GM18873 (cell line): ENCODE results near the gene ZFP57.

Experiments
- ATAC-seq: cut with Tn5 transposase; IDR thresholded peaks from one replicate; pipeline ENCODE4 v1.9.1; 2021; ENCODE audit warnings: mild to moderate bottlenecking, moderate library complexity, moderate number of reproducible peaks; ENCODE audit not compliant: unreplicated experiment, low FRiP score

Gene ZFP57

DNA sequence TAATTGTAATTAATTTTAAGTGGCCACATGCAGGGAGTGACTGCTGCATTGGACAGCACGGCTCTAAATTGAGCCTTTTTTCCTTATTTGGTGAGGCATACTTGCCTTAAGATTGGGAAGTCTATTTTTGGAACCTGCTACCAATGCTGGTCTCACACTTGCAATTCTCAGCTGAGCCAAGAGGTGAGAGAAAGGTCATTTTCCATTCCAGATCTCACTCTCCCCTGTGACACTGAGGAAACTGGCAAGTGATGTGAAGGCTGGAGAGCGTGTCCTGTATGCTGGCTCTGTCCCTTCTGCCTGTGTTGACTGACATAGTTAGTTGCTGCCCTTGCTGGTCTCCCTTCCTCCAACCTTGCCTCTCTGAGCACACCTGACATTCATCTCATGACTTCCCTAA is 24.8 kb downstream of the ZFP57 start:
- ATAC-seq: no peak

DNA sequence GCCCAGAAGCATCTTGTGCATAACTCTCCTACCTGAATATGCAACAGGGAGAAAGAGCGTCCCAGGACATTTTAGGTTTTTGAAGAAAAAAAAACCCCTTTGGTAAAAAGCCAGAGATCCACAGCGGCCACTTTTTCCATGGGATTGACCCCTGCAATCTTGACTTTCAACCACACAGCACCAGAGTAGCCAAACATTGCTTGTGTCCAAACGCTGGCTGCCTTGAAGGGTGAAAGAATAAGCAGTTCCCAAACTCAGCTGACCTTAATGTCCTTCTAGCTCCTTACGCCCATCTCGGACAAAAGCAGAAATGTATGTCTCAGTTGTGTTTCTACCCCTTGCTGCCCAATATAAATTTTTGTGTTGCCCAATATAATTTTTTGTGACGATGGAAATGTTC is 25.3 kb downstream of the ZFP57 start:
- ATAC-seq: no peak

DNA sequence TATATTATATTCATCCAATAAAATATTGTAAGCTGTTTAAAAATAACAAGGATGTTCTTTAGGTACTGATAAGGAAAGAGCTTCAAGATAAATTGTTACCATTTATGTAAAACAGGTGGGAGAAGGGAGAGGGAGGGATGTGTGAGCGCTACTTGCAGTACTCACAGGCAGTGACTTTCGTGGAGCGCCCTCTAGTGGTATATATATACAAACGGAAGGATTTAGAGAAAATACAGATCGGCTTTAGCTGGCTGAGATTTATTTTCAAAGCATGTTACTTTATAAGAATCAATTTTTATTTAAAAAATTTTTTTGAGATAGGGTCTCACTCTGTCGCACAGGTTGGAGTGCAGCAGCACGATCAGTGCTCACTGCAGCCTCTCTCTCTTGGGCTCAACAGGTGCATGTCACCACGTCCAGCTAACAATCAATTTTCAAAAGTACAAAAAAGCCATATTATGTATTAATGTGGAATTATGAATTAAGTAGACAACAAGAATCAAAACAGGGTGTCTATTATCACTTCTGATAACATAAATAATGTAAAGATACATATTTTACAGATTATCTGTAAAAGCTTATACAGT is 27.4 kb downstream of the ZFP57 start:
- ATAC-seq: no peak

DNA sequence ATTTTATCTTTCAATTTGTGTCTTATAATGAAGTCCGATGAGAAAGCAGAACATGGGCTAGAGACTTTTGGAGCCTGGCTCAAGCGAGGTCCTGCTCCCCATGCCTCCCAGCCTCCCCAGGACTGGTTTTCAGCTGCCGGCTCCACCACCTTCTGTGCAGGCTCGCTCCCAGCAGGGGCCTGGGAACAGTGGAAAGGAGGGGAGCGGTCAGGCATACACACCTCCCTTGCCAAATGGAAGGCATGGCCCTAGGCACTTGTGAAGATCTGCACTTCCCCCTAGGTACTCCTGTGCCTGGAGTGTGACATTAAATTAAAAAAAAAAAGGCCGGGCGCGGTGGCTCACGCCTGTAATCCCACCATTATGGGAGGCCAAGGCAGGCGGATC is 28.8 kb downstream of the ZFP57 start:
- ATAC-seq: no peak

DNA sequence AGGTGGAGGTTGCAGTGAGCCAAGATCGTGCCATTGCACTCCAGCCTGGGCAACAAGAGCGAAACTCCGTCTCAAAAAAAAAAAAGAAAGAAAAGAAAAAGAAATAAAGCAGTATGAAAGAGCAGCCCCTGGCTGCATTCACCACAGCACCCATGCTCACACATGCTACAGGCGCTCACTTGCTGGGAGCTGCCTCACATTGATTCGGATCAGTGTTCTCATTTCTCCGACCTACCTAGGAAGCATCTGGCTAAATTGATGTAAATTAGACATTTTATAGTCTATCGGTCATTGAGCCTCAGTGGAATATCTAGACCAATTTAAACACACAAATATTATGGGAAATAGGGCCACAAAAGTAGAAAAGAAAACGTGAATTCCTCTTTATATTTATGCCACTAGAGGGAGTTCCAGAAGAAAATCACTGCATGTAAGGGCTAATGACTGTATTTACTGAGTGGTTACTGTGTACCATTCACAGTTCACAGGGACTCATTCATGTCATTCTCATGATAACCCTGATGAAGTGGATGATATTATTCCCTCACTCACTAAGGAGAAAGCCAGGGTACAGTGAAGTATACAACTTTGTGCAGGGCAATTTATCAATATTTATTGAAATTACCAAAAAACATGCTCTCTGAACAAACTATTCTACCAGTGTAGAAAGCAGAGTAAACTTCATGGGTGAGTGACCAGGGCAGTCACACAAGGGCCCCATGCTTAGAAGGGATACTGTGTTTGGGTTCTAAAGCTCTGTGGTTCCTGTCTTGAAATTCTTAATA is 29.3 kb downstream of the ZFP57 start:
- ATAC-seq: no peak

DNA sequence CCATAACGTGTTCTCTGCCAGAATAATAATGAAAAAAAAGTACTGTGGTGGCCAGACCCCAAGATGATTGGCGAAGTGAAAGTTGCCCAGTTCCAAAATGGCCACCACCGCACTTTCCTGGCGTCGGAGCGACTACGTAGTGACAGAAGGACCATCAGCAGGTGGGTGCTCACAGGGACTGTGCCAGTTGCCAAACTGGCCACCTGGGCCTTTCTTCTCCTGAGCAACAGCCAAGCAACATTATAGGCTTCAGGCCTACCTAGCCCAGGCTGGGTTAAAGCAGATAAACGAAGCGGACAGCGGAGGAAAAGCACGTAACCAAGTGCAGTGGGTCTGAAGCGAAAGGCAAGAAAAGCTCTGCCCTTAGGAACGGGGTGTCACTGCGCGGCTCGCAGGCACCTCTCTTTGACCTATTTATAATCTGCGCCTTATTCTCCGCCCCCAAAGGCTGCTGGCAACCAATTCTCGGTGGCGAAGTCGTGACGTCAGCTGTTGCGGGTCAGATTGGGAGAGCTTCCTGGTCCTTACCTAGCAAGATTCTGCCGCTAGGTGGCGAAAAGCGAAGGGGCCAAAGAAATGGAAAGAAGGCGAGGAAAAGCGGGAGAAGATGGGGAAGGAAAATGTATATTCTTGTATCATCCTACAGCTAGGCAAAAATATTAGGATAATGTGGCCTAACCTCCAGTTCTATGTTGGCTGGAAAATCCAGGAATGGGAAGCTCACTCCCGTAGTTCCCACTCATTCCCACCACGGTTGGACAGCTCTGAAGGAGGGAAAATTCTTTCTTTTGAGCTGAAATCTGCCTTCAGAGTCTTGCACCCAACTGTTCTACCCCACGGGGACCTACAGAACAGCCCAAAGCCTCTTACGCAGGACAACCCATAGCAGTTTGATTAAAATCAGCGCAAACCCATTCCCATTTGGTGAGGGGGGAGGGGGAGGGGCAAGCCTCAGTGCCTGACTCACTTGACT is 31.0 kb downstream of the ZFP57 start:
- ATAC-seq: peak; percentile 95

DNA sequence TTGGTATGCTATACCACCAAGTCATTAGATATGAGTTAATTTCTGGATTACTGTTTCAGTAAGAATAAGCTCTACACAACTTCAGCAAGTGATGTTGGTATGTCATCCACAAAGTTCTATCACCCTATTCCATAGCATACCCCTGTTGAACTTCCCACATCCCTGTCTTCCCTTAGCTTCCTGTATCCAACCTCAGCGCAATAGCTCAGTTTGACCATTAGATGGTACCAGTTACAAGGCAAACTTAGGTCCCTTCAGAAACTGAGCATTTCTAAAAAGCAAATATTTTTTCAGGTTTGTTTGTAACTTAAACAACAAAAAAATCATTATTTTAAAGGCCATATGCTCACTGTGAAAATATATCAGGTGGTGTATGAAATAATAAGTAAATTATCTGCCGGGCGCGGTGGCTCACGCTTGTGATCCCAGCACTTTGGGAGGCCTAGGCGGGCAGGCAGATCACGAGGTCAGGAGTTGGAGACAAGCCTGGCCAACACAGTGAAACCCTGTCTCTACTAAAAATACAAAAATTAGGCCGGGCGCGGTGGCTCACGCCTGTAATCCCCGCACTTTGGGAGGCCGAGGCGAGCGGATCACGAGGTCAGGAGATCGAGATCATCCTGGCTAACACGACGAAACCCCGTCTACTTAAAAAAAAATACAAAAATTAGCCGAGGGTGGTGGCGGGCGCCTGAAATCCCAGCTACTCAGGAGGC is 32.9 kb downstream of the ZFP57 start:
- ATAC-seq: no peak

DNA sequence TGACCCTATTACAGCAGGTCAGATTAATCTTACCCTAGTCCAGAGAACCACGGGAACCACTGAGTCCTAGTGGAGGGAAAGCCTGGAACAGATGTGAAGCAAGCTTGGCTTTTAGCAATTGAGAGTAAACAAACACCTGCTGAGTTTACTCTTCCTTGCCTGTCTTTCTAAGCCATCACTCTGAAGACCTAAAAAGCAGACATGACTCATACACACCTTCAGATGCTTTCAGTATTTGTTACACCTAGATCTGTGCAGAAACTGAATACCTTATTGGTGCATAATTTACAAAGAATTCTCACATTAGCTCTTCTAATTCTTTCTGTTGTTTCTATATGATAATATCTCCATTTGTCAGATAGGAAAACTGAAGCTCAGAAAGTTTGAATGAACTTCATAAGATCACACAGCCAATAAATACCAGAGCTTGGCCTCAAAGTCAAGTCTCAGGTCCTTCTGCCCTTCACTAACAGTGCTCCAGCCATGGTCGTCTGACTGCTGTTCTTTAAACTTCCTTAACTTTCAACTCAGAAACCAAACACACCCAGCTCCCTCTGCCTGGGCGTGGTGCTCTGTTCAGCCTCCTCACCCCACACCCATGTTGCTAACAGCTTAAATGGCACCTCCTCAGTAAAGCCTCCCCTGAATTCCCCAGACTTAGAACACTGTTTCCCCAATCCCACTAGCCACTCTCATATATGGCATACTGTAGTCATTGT is 39.4 kb downstream of the ZFP57 start:
- ATAC-seq: no peak

DNA sequence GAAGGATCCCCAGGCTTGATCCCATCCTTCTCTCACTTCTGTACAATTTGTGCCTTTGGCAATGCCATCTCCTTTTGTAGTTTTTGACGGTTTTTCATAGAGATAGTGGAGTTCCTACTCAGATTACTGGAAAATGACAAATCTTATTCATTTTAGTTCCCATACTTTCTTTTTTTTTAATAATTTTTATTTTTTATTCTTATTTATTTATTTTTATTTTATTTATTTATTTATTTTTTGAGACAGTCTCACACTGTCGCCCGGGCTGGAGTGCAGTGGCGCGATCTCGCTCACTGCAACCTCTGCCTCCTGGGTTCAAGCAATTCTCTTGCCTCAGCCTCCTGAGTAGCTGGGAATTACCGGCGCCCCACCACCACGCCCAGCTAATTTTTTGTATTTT is 43.7 kb downstream of the ZFP57 start:
- no peak for ATAC-seq

DNA sequence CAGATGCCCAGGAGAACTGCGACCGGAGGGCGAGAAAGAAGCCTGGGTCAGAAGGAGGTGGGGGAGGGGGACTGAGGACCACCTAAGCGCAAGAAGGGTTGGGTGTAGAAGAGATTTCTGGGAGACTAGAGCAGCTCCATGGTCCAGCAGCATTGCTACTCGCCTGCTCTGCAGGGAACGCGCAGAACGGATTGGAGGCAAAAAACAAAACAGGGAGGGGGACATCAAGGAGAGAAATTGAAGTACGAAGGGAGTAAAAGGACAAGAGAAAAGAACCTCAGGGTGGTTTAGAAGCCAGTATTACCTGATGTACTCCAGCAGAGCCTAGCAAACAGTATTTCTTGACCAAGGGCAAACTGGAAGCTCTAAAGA is 47.4 kb downstream of the ZFP57 start:
- no peak for ATAC-seq

DNA sequence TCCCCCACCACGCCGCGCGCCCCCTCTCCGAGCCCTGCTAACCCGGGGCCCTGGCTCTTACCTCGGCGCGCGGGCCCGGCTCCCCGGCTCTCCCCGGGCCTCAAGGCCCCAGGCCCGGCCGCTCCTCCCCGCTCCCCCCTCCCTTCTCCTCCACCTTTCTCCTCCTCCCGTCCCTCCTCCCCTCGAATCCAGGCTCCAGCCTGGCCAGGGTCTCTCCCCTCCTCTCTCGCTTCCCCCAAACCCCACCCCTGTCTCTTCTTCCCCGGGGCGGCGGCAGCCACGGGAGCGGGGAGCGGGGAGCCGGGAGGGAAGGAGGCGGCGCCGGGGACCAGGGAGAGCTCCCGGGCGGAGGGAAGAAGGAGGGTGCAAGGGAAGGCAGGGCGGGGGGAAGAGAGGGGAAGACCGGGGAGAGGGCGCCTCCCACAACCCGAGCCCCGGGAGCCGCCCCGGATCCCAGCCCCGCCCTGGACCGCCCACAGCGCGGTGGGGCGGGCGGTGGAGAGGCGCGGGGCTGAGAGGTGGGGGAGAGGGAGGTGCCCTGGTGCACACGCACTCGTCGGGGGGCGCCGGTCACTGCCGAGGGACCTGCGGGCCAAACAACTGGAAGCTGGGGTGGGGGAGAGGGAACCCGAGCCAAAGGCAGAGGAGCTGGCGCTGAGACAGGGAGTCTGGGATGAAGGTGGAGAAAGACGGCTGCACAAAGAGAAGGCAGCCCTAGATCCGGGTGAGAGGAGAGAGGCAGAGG is 48.0 kb downstream of the ZFP57 start, which contains the start of gene GABBR1:
GABBR1 (minus strand) TSS at position 395 of the 745 bp plus-strand sequence. CDS start 798 bp downstream, outside the sequence.
- no peak for ATAC-seq

DNA sequence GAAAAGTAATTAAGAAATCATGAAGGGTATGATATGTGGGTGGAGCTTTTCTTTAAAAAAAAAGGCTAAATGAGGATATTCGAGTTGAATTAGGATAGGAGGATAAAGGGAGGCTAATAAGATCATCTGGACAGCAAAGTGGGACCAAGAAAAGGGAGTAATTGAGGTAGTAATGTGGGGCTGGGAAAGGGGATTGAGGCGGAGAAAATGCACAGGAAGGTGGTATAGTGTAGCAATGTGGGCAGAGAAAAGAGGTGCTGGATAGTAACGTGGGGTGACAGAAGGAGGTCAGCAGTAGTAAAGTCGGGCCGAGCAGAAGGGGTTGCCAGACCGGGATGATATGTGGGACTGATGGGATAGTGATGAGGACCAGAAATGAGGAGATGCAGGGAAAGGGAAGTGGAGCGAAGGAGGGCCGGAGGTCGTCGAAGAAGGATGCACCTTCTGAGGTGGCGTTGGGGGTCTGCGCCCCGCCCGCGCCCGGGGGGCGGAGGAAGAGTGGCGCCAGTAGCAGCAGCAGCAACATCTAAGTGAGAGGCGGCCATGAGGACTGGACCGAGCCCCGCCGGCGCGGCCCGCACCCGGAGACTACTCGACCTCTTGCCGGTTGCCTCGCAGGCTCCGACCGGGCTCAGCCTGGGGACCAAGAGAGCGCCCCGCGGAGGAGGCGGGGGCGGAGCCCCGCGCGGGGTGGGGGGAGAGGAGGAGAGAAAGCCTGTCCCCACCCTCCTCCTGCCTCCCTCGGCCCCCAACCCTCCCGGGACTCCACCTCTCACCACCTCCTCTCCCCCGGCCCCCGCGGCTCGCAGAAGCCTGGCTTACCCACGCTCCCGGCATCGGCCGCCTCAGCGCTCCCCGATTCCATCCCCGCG is 48.9 kb downstream of the ZFP57 start:
- no peak for ATAC-seq

DNA sequence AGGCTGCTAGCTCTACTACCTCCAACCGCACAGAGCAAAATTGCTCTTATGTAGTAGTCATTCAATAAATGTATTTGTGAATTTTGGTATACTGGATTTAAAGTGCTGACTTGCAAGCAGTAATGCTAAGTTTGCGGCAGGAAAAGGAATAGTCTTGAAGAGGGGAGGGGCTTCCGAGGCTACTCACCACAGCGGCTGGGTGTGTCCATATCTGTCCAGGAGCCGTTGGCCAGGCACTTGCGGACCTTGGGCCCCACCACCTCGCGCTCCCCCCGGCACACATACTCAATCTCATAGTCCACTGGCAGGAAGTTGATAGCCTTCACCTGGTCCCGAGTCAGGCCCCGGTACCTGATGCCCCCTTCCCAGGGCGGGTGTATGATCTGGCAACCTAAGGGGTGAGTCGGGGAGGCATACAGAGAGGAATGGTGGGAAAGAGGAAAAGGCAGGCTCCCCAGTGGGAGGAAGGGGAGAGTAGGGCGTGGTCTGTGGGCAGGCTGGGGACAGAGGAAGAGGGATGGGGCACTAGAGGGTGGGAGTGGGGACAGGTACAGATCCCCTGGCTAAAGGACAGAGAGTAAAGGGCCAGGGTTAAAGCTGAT is 49.6 kb downstream of the ZFP57 start:
- ATAC-seq: no peak

DNA sequence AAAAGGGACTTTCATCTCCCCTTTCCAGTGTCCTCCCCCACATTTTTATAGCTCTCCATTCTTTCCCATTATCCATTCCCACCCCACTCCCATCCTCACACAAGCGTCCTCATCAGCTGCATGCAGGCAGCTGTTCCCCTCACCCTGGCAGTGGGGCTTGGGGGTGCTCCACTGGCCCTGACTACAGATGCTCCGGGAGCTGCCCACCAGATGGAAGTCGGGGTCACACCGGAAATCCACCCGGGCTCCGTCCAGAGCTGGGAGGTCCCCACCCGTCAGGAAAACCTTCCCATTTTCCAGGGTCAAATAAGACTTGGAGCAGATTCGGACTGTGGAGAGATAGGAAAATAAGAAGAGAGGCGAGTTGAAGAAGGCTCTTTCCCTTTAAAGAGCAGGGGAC is 50.6 kb downstream of the ZFP57 start:
- ATAC-seq: no peak

DNA sequence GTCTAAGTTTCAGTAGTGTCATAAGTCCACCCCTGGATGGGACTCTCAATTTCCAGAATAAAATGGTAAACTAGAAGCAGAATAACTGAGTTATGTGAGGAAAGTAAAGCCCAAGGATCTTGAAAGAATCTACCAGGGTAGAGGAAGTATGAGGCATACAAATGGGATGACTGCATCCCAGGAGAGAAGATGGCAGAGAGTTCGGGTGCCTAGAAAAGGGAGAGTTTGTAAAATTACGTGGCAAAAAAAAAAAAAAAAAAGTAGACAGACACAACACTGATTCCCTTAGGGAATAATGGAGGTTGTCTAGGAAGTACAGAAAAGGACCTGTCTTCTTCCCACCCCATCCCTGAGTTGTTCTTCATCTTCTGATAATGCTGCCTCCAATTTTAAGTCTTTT is 51.4 kb downstream of the ZFP57 start:
- ATAC-seq: no peak

DNA sequence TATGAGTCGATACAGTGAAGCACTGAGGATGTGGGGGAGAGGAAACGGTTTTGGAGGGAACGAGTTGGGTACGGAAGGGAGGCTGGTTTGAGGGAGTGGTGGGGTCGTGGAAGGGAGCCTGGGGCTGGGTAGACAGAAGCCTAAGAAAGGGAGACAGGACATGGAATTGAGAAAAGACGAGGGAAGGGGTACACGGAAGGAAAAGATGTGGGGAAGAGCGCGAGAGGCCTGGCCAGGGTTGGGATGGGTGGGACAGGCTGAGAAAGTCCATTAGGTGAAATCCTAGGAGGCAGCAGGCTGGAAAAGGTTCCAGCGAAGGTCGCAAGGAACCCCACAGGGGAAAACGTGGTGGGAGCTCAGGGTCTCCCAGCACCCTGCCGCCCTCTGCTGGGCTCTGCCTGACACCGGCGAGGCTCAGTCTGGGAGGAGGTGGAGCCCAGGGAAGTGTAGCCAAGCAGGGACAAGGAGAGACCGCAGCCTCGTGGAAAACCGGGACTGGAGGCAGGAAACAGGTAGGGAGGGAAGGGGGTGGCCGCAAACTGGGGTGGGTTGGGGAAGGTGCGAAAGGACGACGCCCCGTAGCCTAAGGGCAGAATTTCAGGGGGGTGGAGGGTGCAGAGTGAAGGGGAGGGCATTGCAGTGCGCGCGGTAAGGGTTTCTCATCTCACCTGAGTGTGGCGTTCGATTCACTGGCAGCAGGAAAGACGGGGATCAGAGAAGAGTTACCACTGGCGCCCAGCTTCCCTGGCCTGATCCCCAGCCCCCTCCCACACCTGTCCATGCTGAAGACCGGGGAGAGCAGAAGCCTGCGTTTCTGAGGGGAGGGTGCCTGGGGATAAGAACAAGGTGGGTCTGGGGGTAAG is 52.3 kb downstream of the ZFP57 start:
- ATAC-seq: no peak
